GM06990 (cell line): Measurements from ENCODE around the gene LRRC18.

Source experiments
- DNase-seq: peaks from one replicate; pipeline ENCODE4 v3.0.0-alpha.2; 2011; ENCODE audit not compliant: insufficient read length; ENCODE audit errors: extremely low read depth
- H3K27me3 ChIP-seq: replicated peaks from 2 replicates; pipeline ENCODE4 v1.6.0; 2011; ENCODE audit warnings: low read length; ENCODE audit not compliant: control insufficient read depth, insufficient read depth
- H3K36me3 ChIP-seq: 2 replicates; pipeline ENCODE4 v1.5.1; 2011; ENCODE audit warnings: low read length; ENCODE audit not compliant: control insufficient read depth, insufficient read depth
- H3K4me3 ChIP-seq: replicated peaks from 2 replicates; pipeline ENCODE4 v1.5.1; 2011; ENCODE audit warnings: low read depth, mild to moderate bottlenecking, control low read depth, low read length
- CTCF ChIP-seq: IDR thresholded peaks from 2 replicates; pipeline ENCODE4 v1.5.1; 2011; ENCODE audit warnings: low read length, control low read depth, mild to moderate bottlenecking, inconsistent platforms; ENCODE audit not compliant: insufficient read depth, poor library complexity, severe bottlenecking

The LRRC18 gene

GRCh38 chr10:48939790-48940325, at the start of gene LRRC18:
TSS of gene LRRC18 (minus strand) at chr10:48939840. CDS start at chr10:48914155, 25,685 bp downstream.
- TF ChIP-seq CTCF, result no peak
- Histone ChIP-seq H3K36me3 (peaks cover 23% of the 10 kb centered on the region), H3K27me3 (no peaks in the 10 kb centered on the region), H3K4me3 (no peak within 1 kb of the TSS)
- DNase-seq, result no peak

- peaks cover 11% of the 10 kb centered on the region for H3K36me3 ChIP-seq
- no peaks in the 10 kb centered on the region for H3K27me3 ChIP-seq
- TF ChIP-seq CTCF, result no peak
- DNase-seq, result no peak
- no peak overlapping the region for H3K4me3 ChIP-seq
Measured at GRCh38 chr10:48985621-48986158, 46.0 kb upstream of the LRRC18 start.

- no peak overlapping the region for H3K4me3 ChIP-seq
- no peaks in the 10 kb centered on the region for H3K27me3 ChIP-seq
- no peak for TF ChIP-seq CTCF
- no peak for DNase-seq
- H3K36me3 ChIP-seq, result peaks cover 13% of the 10 kb centered on the region
Measured at GRCh38 chr10:48983648-48984351, 44.2 kb upstream of the LRRC18 start.

DNA sequence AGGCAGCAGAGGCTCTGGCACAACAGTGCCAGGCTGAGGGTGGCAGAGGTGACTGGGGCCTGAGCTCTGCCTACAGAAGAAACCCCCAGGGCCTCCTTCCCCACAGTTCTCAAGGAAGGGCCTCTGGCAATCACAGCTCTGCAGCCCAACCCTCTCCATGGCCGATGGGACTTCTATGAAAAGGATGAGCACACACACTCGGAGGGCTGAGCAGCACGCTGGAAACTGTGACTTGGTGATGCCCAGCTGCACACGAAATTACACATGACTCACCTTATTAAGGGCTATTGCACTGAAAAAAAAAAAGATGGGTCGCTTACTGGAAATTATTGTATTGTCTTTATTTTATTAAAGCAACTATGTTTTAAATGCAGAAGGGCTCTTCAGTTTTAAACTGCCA, 42.9 kb upstream of the LRRC18 start:
- no peak for DNase-seq
- H3K36me3 ChIP-seq, result peaks cover 15% of the 10 kb centered on the region
- H3K27me3 ChIP-seq, result no peaks in the 10 kb centered on the region
- no peak for TF ChIP-seq CTCF
- H3K4me3 ChIP-seq, result no peak overlapping the region

DNA sequence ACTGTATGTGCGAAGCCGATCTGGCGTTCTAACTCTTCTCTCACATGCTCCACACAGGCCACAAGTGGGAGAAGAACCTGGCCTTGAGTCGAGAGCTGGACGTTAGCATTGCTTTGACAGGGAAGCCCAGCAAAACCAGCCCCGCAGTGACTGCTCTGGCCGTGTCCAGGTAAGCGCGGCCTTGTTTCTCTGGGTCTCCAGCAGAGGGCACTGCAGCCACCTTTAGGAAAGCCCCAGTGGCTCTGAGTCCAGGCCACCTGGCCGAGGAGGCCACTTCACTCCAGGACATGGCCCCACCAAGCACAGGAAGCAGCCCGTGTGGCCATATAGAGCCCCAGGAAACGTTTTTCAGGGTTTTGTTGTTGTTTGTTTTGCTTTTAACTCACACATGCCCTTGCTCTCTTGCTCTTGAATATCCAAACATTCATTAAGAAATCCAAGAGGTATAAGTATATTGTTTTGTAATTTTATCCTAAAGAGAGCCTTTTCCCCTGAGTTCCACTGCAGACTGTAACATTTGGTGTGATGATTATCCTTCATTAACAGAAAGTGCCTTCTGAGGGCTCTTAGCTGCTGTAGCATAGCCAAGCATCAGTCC, 41.8 kb upstream of the LRRC18 start:
- no peak overlapping the region for H3K4me3 ChIP-seq
- H3K27me3 ChIP-seq, result no peaks in the 10 kb centered on the region
- TF ChIP-seq CTCF, result peak; percentile 86
- H3K36me3 ChIP-seq, result peaks cover 23% of the 10 kb centered on the region
- DNase-seq, result peak; percentile 31
